Subcutaneous abdominal adipose tissue (tissue), 5 donors: Measurements from ENCODE around the gene DCPS.
A peak's percentile ranks its signal among the peaks of the same experiment; 100 is the strongest.

Experiments used
- H3K27ac ChIP-seq: one replicate; pipeline ENCODE4 v1.7.0; 2013; ENCODE audit warnings: low read depth, mild to moderate bottlenecking, inconsistent platforms, low read length, moderate library complexity
- H3K27me3 ChIP-seq, 5 donors: one replicate each; pipeline ENCODE4 v1.7.0; 2013; ENCODE audit warnings: low read length in 5 of 5, inconsistent platforms in 1 of 5; ENCODE audit not compliant: control insufficient read depth in 5 of 5, insufficient read depth in 4 of 5
- H3K36me3 ChIP-seq, 5 donors: one replicate each; pipeline ENCODE4 v1.7.0; 2013; ENCODE audit warnings: low read length in 5 of 5; ENCODE audit not compliant: control insufficient read depth in 5 of 5, insufficient read depth in 5 of 5
- H3K4me1 ChIP-seq, 5 donors: one replicate each; pipeline ENCODE4 v1.7.0; 2013; ENCODE audit warnings: low read length in 5 of 5, mild to moderate bottlenecking in 3 of 5, moderate library complexity in 1 of 5; ENCODE audit not compliant: control insufficient read depth in 5 of 5, insufficient read depth in 5 of 5
- H3K4me3 ChIP-seq, 5 donors: one replicate each; pipeline ENCODE4 v1.7.0; 2013; ENCODE audit warnings: low read length in 5 of 5, low read depth in 1 of 5
- H3K9ac ChIP-seq, 5 donors: one replicate each; pipeline ENCODE4 v1.7.0; 2013; ENCODE audit warnings: low read length in 5 of 5, mild to moderate bottlenecking in 4 of 5, moderate library complexity in 3 of 5
- H3K9me3 ChIP-seq, 5 donors: one replicate each; pipeline ENCODE4 v1.7.0; 2013; ENCODE audit warnings: low read length in 5 of 5; ENCODE audit not compliant: control insufficient read depth in 5 of 5
- donor health status: healthy.
- donor health status: healthy.
- donor health status: healthy.
- donor health status: healthy.
- donor health status: healthy.

The DCPS gene

GRCh38 chr11:126268361-126268707 lies 35.5 kb upstream of the DCPS start:
- Histone ChIP-seq H3K4me1 (peaks cover 7 to 20% (median 18%) of the 10 kb centered on the region in 5 donors), H3K9me3 (no peaks in the 10 kb centered on the region), H3K9ac (peak overlapping the region; percentile 85 to 96 (median 92)), H3K36me3 (peaks cover 9 to 52% (median 46%) of the 10 kb centered on the region in 5 donors), H3K27ac (peak overlapping the region; percentile 87), H3K4me3 (peak overlapping the region; percentile 89 to 97 (median 92)), H3K27me3 (no peaks in the 10 kb centered on the region)

GRCh38 chr11:126268708-126269579 lies 34.9 kb upstream of the DCPS start, which contains the start of the genes FOXRED1 and SRPRA:
TSS of gene FOXRED1 (plus strand) at chr11:126269154. CDS start at chr11:126269207, 53 bp downstream.
TSS of gene SRPRA (minus strand) at chr11:126268895. CDS start at chr11:126268804, 91 bp downstream.
- Histone ChIP-seq H3K27ac (peak within 1 kb of the TSS; percentile 87), H3K27me3 (no peaks in the 10 kb centered on the region), H3K9me3 (no peaks in the 10 kb centered on the region), H3K4me3 (peak within 1 kb of the TSS; percentile 89 to 100 (median 92)), H3K9ac (peak within 1 kb of the TSS; percentile 87 to 96 (median 92)), H3K36me3 (peaks cover 9 to 52% (median 46%) of the 10 kb centered on the region in 5 donors), H3K4me1 (peaks cover 7 to 20% (median 18%) of the 10 kb centered on the region in 5 donors)

- peaks cover 3 to 25% (median 10%) of the 10 kb centered on the region in 5 donors for H3K4me1 ChIP-seq
- no peaks in the 10 kb centered on the region for H3K9me3 ChIP-seq
- H3K4me3 ChIP-seq, result no peak overlapping the region
- H3K27ac ChIP-seq, result no peak overlapping the region
- peak overlapping the region in 1 of 5 donors; percentile 23 for H3K9ac ChIP-seq
- peaks cover 0 to 54% (median 50%) of the 10 kb centered on the region in 5 donors for H3K36me3 ChIP-seq
- no peaks in the 10 kb centered on the region for H3K27me3 ChIP-seq
Measured at GRCh38 chr11:126277322-126277721, 26.5 kb upstream of the DCPS start.

- Histone ChIP-seq H3K4me1 (peaks cover 4 to 29% (median 14%) of the 10 kb centered on the region in 5 donors), H3K9ac (peak overlapping the region in 1 of 5 donors; percentile 23), H3K27ac (no peak overlapping the region), H3K27me3 (no peaks in the 10 kb centered on the region), H3K36me3 (peaks cover 0 to 50% (median 47%) of the 10 kb centered on the region in 5 donors), H3K9me3 (no peaks in the 10 kb centered on the region), H3K4me3 (no peak overlapping the region)
Measured at GRCh38 chr11:126277780-126278179, 26.1 kb upstream of the DCPS start.

GRCh38 chr11:126279191-126279590 lies 24.7 kb upstream of the DCPS start:
- no peaks in the 10 kb centered on the region for H3K27me3 ChIP-seq

GRCh38 chr11:126280595-126280994 lies 23.3 kb upstream of the DCPS start:
- Histone ChIP-seq H3K27ac (no peak overlapping the region), H3K4me3 (no peak overlapping the region), H3K4me1 (peaks cover 7 to 42% (median 28%) of the 10 kb centered on the region in 5 donors), H3K9me3 (no peaks in the 10 kb centered on the region), H3K9ac (no peak overlapping the region), H3K36me3 (peaks cover 0 to 24% (median 21%) of the 10 kb centered on the region in 5 donors), H3K27me3 (no peaks in the 10 kb centered on the region)

More at GRCh38 chr11:126279191-126279590, 24.7 kb upstream of the DCPS start:
- Histone ChIP-seq H3K9ac (no peak overlapping the region), H3K4me1 (peaks cover 7 to 40% (median 24%) of the 10 kb centered on the region in 5 donors), H3K4me3 (no peak overlapping the region), H3K9me3 (no peaks in the 10 kb centered on the region), H3K36me3 (peaks cover 0 to 36% (median 33%) of the 10 kb centered on the region in 5 donors), H3K27ac (no peak overlapping the region)

GRCh38 chr11:126281245-126281644 lies 22.6 kb upstream of the DCPS start:
- no peak overlapping the region for H3K27ac ChIP-seq
- peaks cover 0 to 17% (median 15%) of the 10 kb centered on the region in 5 donors for H3K36me3 ChIP-seq
- no peak overlapping the region for H3K9ac ChIP-seq
- no peaks in the 10 kb centered on the region for H3K9me3 ChIP-seq
- H3K27me3 ChIP-seq, result no peaks in the 10 kb centered on the region
- H3K4me1 ChIP-seq, result peaks cover 7 to 42% (median 28%) of the 10 kb centered on the region in 5 donors
- no peak overlapping the region for H3K4me3 ChIP-seq

- Histone ChIP-seq H3K9ac (peak overlapping the region in 3 of 5 donors; percentile 63 to 88 (median 82)), H3K27me3 (no peaks in the 10 kb centered on the region), H3K9me3 (no peaks in the 10 kb centered on the region), H3K4me1 (peaks cover 7 to 42% (median 28%) of the 10 kb centered on the region in 5 donors), H3K36me3 (peaks cover 0 to 15% (median 14%) of the 10 kb centered on the region in 5 donors), H3K4me3 (peak overlapping the region in 2 of 5 donors; percentile 73 to 87), H3K27ac (peak overlapping the region; percentile 78)
Measured at GRCh38 chr11:126281666-126282175, 22.1 kb upstream of the DCPS start.

- peak overlapping the region; percentile 73 to 90 (median 85) for H3K4me3 ChIP-seq
- peak overlapping the region; percentile 78 for H3K27ac ChIP-seq
- no peaks in the 10 kb centered on the region for H3K27me3 ChIP-seq
- H3K9me3 ChIP-seq, result no peaks in the 10 kb centered on the region
- peaks cover 0 to 13% (median 9%) of the 10 kb centered on the region in 5 donors for H3K36me3 ChIP-seq
- H3K4me1 ChIP-seq, result peaks cover 7 to 42% (median 28%) of the 10 kb centered on the region in 5 donors
- H3K9ac ChIP-seq, result peak overlapping the region; percentile 63 to 92 (median 82)
Measured at GRCh38 chr11:126282361-126282735, 21.5 kb upstream of the DCPS start.
